Fibroblast of gingiva (primary cell): ENCODE data around the gene NEK5.
A peak's percentile ranks its signal among the peaks of the same experiment; 100 is the strongest.
"Not testable (repeated sequence)": the region's sequence is repeated elsewhere in the genome, so short reads cannot be mapped to it uniquely, and the experiment has no call there.

Experiments
- DNase-seq: peaks from one replicate; pipeline ENCODE4 v3.0.0-alpha.2; 2011; ENCODE audit warnings: low read depth

The NEK5 gene, protein sequence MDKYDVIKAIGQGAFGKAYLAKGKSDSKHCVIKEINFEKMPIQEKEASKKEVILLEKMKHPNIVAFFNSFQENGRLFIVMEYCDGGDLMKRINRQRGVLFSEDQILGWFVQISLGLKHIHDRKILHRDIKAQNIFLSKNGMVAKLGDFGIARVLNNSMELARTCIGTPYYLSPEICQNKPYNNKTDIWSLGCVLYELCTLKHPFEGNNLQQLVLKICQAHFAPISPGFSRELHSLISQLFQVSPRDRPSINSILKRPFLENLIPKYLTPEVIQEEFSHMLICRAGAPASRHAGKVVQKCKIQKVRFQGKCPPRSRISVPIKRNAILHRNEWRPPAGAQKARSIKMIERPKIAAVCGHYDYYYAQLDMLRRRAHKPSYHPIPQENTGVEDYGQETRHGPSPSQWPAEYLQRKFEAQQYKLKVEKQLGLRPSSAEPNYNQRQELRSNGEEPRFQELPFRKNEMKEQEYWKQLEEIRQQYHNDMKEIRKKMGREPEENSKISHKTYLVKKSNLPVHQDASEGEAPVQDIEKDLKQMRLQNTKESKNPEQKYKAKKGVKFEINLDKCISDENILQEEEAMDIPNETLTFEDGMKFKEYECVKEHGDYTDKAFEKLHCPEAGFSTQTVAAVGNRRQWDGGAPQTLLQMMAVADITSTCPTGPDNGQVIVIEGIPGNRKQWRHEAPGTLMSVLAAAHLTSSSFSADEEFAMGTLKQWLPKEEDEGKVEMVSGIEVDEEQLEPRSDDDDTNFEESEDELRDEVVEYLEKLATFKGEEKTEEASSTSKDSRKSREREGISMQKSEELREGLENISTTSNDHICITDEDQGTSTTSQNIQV

DNA sequence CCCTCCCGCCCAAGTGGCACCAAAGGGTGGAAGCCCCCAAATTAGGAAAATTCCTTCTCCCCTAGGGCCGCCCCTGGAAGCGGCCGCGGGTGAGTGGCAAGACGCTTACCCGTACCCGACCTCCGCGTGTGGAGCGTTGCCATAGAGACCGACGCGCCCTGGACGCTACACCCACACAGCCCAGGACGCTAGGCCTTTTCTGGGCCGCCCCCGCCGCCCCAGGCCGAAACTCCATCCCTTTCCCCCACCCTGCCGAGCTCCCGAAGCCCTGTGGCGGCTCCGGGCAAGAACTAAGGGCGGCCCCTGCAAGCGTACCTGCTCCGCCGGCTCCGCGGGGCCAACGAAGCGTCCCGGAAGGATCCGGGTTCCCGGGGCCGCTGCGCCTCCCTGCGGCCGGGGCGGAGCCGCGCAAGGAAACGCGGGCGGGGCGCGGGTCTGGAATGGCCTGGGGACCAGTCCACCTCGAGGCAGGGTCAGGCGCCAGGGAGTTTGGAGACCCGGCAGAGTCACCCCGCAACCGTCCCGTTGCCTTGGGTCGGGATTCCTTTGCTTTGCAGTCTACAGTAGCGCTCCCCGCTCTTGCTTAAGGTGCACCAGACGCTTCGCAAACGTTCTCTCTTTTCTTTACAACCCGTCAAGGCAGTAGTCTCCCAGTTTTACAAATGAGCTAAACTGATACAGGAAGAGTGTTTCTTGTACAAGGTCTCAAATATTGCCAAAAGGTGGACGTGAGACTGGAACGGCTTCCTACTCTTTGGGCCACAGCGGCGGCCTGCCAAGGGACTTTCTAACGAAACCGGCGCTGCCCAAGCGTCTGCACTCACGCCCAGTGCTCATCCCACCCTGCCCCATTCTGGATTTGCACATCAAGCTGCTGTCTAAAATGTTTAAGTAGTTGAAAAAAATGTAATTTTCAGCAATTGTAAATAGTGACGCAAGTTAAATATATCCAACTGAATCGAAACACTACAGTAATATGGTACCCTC lies at the start of gene NEK5:
NEK5 (minus strand) TSS at position 360 of the 987 bp plus-strand sequence. CDS start 1,591 bp downstream, outside the sequence.
- peak; percentile 20 for DNase-seq

DNA sequence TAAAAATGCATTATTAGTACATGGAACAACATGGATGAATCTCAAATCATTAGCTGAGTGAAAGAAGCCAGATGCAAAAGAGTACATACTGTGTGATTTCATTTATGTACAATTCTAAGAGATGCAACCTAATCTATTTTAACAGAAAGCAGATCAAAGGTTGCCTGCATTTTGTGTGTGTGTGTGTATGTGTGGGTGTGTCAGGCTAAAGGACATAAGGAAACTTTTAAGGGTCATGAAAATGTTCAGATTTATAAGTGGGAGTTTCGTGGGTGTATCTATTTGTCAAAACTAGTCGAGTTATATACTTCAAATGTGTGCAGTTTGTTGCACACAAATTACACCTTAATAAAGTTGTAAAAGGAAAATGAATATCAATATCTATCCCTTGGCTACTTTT lies 48.4 kb upstream of the NEK5 start:
- DNase-seq = no peak

DNA sequence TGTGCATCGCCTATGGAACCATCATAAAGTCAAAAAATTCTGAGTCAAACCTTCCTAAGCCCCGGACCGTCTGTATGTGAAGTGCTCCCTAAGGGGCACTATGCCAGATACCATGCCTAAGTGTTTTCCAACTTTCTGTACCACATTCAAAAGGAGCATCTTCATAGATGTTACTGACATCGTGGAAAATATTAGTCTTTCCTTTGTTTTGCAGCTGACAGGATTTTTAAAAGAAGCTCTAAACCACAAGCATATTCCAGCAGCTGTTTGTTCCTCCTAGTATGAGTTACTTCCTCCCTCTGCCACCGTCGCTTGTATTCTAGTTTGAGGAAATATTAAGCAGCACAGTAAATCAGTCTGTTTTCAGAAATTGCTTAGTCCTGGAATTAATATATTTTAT lies 45.1 kb upstream of the NEK5 start:
- not testable (repeated sequence) for DNase-seq

DNA sequence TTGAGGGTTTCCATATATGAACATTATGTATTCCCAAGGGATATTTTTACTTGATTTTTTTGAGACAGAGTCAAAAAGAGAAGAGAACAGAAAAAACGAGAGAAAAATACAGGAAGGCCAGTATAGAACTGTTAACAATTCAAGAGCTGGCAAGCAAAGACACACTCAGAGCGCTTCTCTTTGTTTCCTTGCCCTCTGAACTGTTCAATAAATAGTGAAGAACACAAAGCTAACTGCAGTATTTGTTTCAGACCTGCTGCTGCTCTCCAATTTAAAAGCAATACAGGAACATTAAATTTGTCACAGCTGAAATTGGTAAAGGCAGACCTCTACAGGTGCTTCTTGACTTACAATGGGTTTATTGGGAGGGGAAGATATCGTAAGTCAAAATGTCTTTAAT lies 44.5 kb upstream of the NEK5 start:
- DNase-seq = no peak

DNA sequence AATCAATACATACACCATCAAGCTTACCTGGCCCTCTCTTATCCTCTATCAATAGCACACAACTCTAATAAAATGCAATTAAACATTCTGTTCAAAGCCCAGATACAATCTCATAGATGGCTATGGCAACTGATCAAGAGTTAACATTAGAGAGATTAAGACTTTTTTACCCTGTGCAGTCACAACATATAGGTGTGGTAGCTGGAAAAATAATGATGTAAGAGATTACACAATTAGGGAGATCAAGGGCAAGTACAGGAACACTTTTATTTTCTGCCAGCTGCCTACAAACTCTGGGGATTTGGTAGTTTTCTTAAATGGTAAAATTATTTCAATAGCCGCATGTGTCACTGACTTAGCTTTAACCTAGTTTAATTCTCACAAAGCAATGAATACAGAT lies 42.8 kb upstream of the NEK5 start:
- DNase-seq = not testable (repeated sequence)

GRCh38 chr13:52170828-52171391 lies 42.0 kb upstream of the NEK5 start:
- DNase-seq = not testable (repeated sequence)

GRCh38 chr13:52169839-52170238 lies 41.0 kb upstream of the NEK5 start:
- DNase-seq = no peak

- DNase-seq = no peak
Observed at GRCh38 chr13:52165411-52165810, 36.5 kb upstream of the NEK5 start.

GRCh38 chr13:52164989-52165388 lies 36.1 kb upstream of the NEK5 start:
- no peak for DNase-seq

DNA sequence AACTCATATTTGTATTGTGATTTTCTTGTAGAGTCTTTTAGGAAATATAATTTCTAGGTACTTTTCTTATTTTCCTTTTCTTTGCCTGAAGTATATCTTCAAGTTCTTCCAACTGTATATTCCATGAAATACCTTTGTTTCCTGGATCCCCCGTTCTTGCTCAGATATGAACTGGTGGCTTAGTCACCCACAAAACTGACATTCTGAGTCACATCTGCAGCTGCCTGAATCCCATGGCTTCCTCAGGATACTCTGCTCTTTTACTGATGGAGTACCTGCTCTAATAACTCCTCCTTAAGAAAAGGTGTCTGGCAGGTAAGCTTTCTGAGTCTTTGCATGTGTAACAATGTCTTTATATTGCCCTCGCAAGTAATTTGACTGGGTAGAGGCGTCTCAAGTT lies 35.0 kb upstream of the NEK5 start:
- DNase-seq = not testable (repeated sequence)

DNA sequence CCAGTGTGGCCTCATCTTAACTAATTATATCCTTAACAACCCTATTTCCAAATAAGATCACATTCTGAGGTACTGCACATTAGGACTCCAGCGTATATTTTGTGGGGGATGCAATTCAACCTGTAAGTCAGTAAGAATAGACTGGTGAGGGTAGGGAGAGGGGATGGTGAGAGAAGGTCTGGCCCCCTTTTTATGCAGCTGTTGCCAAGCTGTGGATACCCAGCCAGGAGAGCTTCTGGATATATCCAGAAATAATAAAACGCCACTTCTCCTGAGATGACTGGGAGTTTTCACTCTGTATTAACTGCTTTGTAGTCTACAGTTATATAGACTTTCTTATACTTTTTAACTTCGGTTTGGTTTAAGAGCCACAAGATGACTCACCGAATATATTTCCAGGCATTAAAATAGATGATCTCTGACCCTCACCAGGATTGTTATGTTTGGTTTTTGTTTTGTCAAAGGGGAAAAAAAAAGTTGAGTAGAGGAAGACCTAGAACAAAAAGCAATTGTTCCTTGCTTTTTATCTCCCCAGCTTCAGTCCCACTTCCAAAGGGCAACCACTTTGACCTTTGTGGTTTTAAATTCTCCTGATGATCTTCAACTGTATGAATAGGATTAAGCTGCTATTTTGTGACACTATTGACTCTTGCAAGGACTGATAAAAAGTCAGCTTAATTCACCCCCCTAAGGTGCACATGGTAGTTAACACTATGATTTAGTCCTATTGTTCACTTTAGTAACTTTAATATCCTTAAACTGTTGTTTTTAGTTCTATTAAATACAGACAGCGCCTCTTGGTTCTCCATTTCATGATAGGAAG lies 33.6 kb upstream of the NEK5 start:
- DNase-seq = no peak

GRCh38 chr13:52161181-52161646 lies 32.3 kb upstream of the NEK5 start:
- DNase-seq = no peak

GRCh38 chr13:52160506-52160905 lies 31.6 kb upstream of the NEK5 start:
- no peak for DNase-seq

DNA sequence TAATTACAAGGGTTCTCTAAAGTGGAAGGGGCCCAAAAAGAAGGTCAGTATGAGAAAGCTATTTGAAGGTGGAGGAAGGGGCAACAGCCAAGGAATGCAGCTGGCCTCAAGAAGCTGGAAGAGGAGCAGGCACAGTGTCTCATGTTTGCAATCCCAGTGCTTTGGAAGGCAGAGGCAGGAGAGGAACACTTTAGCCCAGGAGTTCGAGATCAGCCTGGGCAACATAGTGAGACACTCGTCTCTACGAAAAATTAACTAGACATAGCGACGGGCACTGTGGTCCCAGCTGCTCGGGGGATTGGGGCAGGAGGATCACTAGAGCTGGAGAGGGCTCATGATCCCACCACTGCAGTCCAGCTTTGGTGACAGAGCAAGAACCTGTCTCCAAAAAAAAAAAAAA lies 31.2 kb upstream of the NEK5 start:
- DNase-seq = no peak

- DNase-seq = peak; percentile 70
Observed at GRCh38 chr13:52159159-52159982, 30.5 kb upstream of the NEK5 start, which contains the start of gene NEK3. NEK3 (minus strand) TSS chr13:52159597; CDS start chr13:52156191, 3,406 bp downstream.

DNA sequence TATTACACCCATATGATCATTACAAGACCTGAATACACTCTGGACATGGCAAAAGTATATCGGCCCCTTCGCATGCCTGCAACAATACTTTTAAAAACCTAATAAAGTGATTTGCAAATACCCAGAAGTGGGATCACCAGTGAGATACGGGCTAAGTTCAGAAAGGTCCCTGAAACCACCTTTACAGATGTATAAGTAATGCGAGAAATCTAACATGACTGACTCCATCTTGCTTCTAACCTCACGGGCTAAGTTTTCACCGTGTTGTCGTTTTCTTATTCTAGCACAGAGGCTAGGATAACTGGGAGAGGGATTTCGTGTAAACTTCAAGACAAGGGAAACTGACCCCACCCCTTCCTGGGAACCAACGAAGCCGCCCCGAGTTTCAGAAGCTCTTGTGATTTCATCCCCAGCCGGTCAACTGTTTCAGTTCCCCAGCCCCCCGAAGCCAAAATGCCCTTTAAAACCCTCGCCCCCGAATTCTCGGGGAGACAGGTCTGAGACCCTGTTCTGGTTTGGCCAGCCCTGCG lies 29.8 kb upstream of the NEK5 start:
- DNase-seq = peak; percentile 43

GRCh38 chr13:52156724-52157261 lies 27.9 kb upstream of the NEK5 start:
- DNase-seq = no peak

GRCh38 chr13:52155177-52155576 lies 26.3 kb upstream of the NEK5 start:
- no peak for DNase-seq

DNA sequence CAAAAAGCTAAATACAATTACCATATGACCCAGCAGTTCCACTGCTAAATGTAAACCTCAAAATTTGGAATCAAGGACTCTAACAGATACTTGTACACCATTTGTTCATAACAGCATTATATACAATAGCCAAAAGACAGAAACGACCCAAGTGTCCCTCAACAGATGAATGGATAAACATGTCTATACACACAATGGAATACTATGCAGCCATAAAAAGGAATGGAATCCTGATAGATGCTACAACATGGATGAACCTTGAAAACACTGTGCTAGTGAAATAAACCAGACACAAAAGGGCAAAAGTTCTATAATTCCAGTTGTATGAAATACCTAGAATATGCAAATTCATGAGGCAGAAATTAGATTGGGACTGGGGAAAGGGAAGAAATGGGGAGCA lies 18.4 kb upstream of the NEK5 start:
- DNase-seq = no peak
